Measurements from ENCODE around the gene TMPRSS15.
"Not testable (repeated sequence)": the region's sequence is repeated elsewhere in the genome, so short reads cannot be mapped to it uniquely, and the experiment has no call there.

TMPRSS15 gene

DNA sequence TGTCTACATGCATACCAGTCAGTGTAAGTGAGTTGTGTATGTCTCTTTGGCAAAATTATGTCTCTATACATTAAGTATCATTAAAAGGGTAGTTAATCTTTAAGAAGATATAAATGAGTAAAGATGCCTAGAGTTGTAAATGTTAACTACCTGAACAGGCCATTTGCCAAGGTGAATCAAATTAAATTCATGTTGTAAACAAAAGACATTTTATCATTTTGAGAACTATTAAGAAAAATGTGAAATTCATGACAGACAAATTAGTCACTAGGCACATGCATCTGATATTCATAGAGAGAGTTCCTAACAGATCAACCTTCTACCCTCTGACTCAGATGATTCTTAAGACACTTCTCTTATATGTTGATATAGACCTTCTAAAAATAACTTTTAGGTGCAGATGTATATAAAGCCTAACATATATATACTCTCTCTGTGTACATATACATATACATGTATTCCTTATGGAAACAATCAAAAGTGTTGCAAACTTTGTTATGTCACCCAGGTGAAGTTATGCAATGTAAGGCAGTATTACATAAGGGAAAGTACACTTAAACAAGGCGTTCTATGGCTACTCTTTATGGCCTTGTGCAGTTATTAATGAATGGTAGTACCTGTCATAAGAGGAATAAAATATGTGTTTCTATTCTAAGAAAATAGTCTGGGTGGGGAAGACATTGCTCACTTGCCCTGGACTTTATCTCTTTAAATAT, at the start of gene TMPRSS15:
Gene TMPRSS15, minus strand, starts transcription at position 51 of the 716 bp plus-strand sequence. CDS start 163 bp downstream, outside the sequence.
- no peak for DNase-seq (ENCODE audit: low read depth in 2 of 2)

DNA sequence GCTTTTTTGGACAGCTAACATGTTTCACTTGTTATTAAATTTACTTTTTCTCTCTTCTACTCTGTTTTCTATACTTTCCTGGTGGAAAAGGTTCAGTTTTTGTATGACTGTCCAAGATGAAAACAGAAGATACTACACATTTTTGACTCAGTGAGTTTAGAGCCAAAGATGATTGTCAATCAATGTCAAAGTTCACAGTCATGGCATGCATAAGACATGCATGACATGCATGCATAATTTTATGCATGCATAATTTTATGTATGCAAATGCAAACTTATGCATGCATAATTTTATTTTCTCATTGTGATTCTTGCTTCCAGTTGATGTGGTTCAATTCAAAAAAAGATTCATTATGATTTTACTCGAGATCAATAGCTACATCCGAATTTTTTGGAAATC, 48.1 kb upstream of the TMPRSS15 start:
- DNase-seq (ENCODE audit: low read depth in 2 of 2) = no peak

DNA sequence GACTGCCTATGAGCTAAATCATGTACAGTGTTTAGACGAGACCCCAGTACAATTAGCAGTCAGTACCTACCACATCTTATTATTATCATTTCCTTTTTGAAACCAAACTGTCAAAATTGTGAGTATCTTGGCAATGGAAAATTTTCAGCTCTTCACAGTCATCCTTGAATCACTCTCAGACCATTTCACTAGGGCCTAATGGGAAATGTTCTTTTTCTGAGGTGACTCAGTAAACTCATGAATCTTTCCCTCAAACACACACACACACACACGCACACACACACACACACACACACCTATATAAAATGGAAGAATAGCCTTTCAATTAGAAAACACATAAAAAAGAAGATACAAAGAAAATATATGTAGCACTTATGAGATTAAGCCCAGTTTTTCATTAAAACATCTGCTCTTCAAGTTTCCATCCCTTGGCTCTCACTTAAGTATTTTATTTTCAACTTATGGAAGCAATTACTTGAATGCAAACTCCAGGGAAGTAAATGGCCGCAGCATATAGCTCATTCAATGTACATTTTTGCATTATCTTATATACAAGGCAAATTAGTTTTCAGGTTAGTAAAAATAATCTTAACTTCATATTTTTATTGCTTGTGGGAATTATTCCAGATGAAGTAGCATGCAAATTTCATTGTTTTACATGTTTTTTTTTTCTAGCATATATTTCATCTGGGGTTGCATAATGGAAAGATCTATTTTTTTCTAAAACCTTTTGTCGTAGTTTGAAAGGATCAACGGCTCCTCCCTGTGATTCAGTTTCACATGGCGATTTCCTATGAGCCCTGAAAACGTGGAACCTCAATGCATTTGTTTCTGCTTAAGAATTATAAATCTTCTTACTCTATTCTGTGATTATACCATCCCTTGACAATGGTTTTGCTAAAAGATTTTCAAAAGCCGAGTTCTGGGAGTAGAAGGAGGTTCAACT, 46.3 kb upstream of the TMPRSS15 start:
- no peak for DNase-seq (ENCODE audit: low read depth in 2 of 2)

DNA sequence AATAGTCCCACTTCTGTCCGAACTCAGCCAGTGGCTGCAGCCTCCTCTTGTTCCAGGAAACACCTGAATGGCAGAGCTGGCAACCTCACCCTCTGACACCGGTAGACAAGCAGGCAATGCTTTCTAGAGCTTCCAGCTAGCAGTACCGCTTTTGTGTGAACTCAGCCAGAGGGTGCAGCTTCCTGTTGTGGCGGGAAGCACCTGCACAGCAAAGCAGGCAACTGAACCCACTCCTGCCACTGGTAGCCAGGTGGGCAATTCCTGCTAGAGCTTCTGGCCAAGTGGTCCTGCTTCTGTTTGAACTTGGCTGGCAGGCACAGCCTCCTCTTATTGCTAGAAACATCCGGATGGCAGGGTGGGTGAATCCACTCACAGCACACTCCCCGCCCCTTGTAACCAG, 40.1 kb upstream of the TMPRSS15 start:
- no peak for DNase-seq (ENCODE audit: low read depth in 2 of 2)

DNA sequence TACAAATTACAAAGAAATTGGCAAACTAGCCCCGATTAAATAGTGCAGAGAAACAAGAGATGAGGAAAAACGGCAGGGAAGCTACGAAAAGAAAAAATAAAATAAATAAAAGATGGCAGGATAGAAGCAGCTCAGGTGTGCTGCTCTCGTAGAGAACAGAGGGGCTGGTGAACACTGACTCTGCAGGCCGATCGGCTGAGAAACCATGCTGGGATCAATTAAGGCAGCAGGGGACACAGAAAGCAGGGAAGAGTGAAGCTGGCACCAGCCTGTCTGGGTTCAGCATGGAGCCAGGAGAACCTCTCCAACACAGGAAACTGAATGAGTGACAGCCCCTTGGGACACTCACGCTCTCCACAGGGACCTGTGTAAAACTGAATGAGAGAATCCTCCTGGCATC, 39.5 kb upstream of the TMPRSS15 start:
- no peak for DNase-seq (ENCODE audit: low read depth in 2 of 2)

DNA sequence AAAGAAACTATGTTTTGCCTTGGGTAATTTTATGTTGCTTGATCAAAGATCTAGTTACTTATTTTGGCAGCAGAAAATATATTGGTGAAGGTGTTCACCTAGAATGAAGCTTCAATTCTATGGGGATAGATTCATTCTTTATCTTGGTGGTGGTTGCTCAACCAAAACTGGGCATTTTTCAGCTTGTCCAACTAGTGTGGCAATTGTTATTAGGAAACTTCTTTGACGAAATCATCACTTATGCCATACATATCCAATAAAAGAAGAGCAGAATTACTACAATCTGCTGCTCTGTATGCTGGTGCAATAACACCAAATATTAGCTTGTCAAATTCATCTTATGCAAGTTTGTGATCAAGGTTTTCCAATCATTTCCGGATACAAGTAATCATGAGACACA, 26.8 kb upstream of the TMPRSS15 start:
- DNase-seq (ENCODE audit: low read depth in 2 of 2) = no peak

DNA sequence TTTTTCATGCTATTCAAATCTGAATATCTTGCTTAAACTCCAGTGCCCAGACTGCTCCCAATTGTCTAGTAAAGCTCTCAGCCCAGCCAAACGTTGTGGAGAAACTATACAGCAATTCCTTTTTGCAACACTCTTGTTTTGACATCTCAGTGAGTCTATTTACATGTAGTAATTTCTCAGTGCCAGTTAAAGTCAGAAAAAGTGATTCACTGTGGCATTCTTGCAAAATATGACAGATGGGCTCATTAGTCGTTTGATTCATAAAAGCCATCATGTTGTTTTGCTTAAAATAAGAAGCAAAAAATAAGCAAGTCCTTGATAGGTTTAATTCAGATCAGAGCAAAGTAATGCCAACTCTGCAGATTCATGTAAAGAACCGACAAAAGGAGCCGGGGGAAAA, 20.7 kb upstream of the TMPRSS15 start:
- no peak for DNase-seq (ENCODE audit: low read depth in 2 of 2)

DNA sequence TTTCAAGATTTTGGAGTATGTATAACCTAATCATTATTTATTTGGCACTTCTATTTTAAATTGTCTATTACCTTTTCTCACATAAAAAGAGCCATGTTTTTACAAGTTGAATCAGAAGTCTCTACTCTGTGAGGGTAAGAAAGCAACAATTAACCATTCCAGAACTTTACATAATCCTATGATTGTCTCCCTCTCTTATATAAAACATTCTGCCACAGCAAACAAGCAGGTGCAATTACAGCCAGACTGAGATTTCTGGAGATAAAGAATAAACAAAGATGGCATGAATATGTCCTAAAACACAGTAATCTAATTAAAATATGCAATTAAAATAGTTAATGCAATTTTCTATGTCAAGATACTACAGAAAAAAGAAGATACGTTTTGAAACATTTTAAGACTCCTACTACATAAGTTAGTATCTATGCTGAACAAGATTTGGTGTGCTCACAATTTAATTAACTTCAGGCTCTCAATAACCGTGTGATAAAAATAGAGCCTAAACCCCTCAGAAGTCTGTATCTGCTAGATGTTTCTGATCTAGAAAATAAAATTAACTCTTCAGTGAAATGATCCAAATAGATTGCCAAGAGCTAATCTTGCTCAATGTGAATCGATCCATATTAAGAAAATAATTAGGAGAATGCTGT, 13.7 kb upstream of the TMPRSS15 start:
- no peak for DNase-seq (ENCODE audit: low read depth in 2 of 2)

DNA sequence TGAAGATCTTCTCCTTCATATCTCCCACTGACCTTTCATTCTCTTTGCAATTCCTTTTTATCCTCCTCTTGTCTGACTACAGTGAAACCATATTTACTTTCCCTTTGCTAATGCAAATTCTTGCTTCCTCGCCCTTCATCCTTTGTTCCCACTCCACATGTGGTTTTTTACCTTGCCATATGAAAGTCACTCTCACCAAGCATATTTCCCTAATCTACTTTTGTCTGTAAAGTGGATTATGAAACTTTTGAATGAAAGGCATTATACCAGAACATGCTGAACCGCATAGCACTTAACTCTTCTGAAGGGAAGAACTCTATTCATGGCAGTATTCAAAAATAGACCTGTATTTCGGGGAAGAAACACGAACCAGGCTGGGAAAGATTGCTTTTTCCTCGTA, 8.0 kb upstream of the TMPRSS15 start:
- DNase-seq (ENCODE audit: low read depth in 2 of 2) = no peak

DNA sequence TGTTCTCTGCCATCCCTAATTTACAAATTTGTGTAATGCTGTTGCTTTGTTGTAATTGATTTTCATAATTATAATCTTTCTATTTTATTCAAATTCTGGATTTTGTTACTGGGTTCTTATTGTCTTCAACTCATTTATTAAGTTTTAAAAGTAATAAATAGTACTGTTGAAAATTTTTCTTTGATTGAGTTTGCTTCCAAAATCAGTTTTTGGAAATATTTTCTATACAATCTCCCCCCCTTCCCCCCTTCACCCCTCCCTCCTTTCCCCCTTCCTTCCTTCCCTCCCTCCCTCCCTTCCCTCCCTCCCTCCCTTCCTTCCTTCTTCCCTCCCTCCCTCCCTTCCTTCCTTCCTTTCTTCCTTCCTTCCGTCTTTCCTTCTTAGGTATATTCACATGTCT, 6.0 kb upstream of the TMPRSS15 start:
- DNase-seq (ENCODE audit: low read depth in 2 of 2) = no peak

DNA sequence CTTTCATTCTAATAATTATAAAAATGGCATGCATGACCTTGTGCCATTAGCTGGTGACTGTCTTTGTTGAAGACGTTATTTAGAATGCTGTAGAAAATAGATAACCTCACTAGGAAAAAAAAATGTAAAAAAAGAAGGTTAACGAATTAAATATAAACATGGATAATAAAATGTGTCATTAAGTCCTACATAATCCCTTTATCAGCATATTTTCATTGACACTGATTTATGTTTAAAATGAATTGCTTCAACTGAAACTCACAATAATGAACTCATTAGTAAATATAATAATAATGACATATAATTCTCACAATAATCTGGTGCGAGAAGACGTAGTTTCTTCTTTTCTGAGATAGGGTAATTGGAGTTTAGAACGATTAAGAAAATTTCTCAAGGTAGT, 4.7 kb downstream of the TMPRSS15 start:
- DNase-seq (ENCODE audit: low read depth in 2 of 2) = no peak

DNA sequence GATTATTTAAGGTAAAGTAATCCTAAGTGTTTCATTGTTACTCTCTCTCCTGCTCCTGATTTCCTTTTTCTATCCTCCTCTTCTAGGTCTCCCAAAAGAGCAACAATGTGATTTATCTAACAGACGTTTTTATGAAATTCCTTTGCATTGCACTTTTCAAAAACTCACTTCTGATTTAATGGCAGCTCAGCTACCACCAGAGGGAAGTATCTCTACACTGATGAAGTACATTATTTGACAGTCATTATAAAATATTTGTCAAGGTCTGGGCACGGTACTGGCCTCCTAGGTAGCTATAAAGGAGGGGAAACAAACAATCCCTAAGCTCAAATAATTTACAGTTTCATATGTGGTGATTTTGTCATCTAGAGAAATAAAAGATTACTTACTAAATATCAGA, 15.6 kb downstream of the TMPRSS15 start:
- no peak for DNase-seq (ENCODE audit: low read depth in 2 of 2)

DNA sequence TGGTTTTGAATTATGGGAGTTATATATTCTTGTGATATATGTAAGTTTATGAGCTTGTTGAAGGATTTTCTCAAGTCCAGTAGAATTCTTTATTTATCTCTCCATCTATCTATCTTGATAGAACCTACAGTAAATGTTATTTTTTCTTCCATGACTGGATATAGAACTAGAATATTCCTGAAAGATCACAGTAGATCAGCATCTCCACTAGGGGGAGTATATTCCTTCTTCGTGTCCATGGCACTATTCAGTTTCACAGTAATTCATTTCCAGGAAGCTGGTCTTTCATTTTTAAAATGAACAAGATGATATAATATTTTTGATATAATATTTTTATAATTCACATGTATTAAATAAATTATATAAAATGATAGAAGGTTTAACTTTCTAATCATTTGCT, 18.8 kb downstream of the TMPRSS15 start:
- DNase-seq (ENCODE audit: low read depth in 2 of 2) = no peak

DNA sequence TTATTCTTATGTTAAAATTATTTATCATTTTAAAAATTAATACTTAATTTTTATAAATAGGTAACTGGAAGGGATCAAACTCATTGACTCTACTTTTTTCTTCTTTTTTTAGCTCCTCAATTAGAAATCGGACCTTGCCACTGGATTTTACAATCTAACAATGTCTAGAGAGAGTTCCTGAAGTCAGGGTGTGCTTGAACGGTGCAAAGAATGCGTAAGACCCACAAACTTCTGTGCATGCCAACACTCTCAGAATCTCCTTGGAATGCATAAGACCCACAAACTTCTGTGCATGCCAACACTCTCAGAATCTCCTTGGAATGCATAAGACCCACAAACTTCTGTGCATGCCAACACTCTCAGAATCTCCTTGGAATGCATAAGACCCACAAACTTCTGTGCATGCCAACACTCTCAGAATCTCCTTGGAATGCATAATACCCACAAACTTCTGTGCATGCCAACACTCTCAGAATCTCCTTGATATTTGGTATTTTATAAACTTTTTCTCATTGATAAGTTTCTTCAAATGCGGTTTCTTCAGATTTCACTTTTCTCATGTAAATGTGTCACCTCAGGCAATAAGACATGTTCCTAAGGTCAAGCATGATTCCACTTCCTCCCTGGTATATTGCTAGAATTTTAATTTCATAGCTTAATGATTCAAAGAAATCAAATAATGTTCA, 20.5 kb downstream of the TMPRSS15 start:
- not testable (repeated sequence) for DNase-seq (ENCODE audit: low read depth in 2 of 2)

DNA sequence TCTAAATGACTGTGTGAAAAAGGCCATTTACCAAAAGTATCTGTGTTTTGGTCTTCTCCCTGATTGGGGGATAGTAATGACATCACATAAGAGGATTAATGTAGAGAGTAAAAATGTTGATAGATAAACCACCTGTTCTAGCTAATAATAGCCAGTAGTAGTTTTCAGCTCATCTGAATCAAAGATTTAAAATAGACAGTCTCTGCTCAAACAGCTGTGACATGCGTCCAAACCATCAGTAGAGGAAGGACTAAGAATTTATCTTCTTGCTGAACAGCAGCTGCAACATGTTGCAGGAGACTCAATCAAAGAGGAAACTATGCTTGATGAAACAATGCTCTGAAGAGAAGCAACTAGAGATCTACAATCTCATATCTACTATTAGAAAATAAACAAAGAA, 21.4 kb downstream of the TMPRSS15 start:
- no peak for DNase-seq (ENCODE audit: low read depth in 2 of 2)

DNA sequence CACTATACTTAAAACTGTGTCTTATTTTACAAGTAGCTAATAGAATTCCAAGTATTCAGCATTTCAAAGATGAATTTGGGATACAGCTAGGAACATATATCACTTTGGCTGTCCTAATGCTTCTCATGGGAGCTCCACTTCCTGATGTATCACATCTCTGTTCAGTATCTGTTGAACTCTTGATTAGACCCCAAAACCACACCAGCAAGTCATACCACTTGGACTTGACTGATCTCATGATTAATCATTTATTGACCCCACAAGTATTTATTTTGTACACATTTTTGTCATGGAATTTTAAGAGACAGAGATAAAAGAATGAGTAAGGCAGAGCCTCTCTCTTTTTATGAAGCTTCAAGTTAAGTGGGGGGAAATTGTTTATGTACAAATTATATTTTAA, 30.0 kb downstream of the TMPRSS15 start:
- no peak for DNase-seq (ENCODE audit: low read depth in 2 of 2)

DNA sequence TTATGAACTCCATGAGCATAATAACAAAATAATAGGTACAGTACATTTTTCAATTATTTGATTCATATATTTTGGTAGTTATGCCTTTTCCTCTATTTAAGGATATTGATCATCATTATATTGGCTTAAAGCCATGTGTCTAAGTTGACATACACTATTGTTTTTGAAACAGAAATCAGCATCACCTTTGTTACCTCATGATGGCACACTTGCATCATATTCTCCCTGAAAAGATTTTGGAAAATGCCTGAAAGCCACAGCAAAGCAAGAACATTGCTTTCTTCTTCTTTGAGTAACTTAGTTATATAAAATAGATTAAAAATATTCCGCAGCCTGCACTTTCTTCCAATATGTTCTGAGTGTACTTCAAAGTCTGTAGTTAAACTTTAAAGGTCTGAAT, 33.3 kb downstream of the TMPRSS15 start:
- no peak for DNase-seq (ENCODE audit: low read depth in 2 of 2)

DNA sequence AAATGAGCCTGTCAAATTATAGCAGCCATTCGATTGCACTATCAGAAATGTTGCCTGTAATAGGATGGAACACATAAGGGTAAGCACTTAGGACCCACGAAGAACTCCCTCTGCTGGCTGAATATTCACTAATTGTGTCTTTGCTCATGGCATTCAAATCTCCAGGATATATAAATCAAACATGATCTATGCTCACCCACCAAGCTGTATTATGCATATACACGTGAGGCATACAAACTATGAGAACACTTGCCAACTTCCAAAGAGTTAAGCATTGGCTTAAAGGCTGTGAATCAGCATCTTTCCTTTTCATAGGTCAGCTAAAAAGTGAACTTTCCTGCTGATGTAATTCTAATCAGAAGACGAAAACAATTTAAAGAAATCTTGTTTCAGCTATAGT, 34.5 kb downstream of the TMPRSS15 start:
- DNase-seq (ENCODE audit: low read depth in 2 of 2) = no peak

DNA sequence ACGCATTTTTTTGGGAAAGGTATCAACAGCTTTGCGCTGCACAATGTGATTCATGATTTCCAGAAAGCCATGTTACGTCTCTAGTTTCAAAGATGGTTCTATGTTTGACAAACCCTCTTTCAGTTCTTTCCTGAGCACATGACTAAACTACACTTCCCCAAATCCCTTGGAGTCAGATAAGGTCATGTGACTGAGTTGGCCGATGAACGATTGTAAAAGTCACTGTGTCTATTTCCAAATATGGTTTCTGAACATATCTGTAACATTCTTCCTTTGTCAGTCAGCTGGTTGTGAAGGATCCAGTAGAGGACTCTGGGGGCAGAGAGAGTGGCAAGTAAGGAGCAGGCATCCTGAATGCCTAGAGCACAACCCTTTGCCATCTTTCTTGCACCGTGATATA, 35.4 kb downstream of the TMPRSS15 start:
- DNase-seq (ENCODE audit: low read depth in 2 of 2) = no peak

DNA sequence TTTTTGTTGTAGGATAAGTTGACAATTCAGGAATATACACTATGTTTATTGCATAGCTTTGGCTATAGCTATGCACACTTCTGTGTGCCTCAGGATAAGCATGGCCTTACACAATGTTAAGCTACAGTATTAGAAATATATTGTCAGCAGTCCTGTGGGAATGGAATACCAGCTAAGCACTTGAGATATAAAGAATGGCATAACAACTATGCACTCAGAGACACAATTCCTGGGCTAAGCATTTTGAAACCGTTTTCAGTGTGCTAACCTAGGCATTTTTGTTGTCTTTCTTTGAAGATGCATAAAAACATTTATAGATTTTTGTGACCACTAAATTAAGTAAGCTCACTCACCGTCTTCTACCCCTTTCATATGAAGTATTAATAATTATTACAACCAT, 46.8 kb downstream of the TMPRSS15 start:
- no peak for DNase-seq (ENCODE audit: low read depth in 2 of 2)

DNA sequence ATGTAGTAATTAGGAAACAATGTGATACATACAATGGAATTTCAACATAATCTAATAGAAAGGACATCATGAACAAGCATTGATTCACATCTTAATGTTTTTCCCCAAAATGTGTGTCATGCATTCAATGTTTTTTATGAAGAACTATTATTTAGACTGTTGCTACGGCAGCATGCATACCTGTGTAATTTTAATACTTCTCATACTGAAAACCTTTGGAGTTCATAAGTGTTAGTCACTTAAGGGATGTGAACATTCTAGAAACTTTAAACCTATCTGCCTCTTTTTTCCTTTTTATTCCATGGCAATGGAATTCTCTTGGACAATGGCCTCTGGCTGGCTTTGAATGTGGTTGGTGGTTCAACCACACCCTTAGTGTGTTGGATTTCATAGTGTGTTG, 48.6 kb downstream of the TMPRSS15 start:
- no peak for DNase-seq (ENCODE audit: low read depth in 2 of 2)

DNA sequence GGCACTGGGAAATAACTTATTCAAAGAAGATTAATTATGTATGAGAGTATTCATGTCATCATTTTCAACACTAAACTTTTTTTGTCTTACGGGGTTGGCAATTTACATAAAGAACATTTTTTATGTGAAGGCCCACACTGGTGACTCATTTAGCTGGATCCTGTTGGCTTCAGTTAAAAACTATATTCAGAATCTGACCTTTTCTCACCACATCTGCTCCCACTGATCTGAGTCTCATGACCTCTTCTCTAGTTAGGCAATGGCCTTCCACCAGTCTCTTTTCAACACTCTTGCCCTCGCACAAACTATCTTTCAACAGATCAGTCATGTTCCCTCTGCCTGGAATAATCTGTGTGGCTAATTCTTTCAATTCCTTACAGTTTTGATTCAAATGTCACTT, 53.4 kb downstream of the TMPRSS15 start:
- no peak for DNase-seq (ENCODE audit: low read depth in 2 of 2)

Measured in stimulated activated CD8-positive, alpha-beta memory T cell treated with anti-CD3 and anti-CD28 coated beads, Interleukin-2, amount 100 ng/mL, for 48 hours (primary cell).